ENCODE results near the gene FLRT2. TPM values are rescaled to one million over a fixed set of nuclear protein-coding genes. Genes with fewer than 3 reads are reported as not detected.

FLRT2 gene
- total and polyA plus RNA-seq, 2 donors (not counting 1 experiment from before 2014, with no cell fraction given), result not detected

DNA sequence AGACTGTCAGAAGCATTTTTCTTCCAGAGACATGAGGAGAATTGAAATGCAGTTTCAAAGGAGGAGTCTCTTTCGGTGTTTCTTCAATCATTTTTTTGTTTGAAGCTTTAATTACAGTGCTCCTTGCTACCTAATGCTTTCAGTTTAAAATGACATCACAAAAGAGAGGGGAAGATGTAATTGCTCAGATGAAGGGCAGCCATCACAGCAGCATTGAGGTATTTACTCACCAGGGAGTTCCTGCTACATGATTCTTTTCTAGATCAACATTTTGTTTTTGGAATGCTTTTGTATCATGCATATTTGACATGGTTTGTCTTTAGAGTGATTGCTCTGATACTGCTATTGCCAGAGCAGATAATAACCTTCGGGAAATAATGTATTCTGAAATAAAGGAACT lies 28.6 kb downstream of the FLRT2 start:
- Histone ChIP-seq H3K4me2 (replicated peaks; ENCODE audit: low read depth, low read length, poor library complexity, severe bottlenecking) (no peak overlapping the region), H3K27me3 (replicated peaks in 1 of 4; ENCODE audit: control extremely low read depth in 1 of 4, control insufficient read depth in 3 of 4, insufficient read depth in 4 of 4, low read length in 3 of 4) (no peaks in the 10 kb centered on the region), H3K4me1 (ENCODE audit: control insufficient read depth in 2 of 2, insufficient read depth in 2 of 2, low read length in 2 of 2) (no peaks in the 10 kb centered on the region), H3K79me2 (ENCODE audit: control insufficient read depth, insufficient read depth, low read length) (no peaks in the 10 kb centered on the region), H4K20me1 (ENCODE audit: control insufficient read depth, insufficient read depth, low read length, poor library complexity, severe bottlenecking) (no peaks in the 10 kb centered on the region), H3K9ac (ENCODE audit: low read length) (no peak overlapping the region), H3K9me3 (ENCODE audit: control extremely low read depth in 1 of 3, control insufficient read depth in 2 of 3, insufficient read depth in 1 of 3, low read length in 2 of 3) (no peaks in the 10 kb centered on the region), H3K27ac (ENCODE audit: low read length in 2 of 2) (no peak overlapping the region), H3K36me3 (replicated peaks in 1 of 2; ENCODE audit: control extremely low read depth in 1 of 2, control insufficient read depth in 1 of 2, extremely low read depth in 1 of 2, insufficient read depth in 2 of 2, low read length in 1 of 2) (no peaks in the 10 kb centered on the region), H2AFZ (ENCODE audit: insufficient read depth, low read depth, low read length, poor library complexity, severe bottlenecking) (no peak overlapping the region), H3K4me3 (ENCODE audit: control extremely low read depth in 1 of 5, extremely low read depth in 1 of 5, insufficient read depth in 1 of 5, low read depth in 2 of 5, low read length in 4 of 5) (no peak overlapping the region)
- intact Hi-C loops (cut with micrococcal nuclease), result no loop called here
- peaks cover 15% of the 10 kb centered on the region for H3K9me3 Mint-ChIP-seq (ENCODE audit: insufficient read depth)
- no peak overlapping the region for H3K27ac Mint-ChIP-seq
- H3K27me3 Mint-ChIP-seq, result no peaks in the 10 kb centered on the region
- ATAC-seq (ENCODE audit: low read depth), result no peak
- DNase-seq, result no peak
- ChIA-PET CTCF (no interaction called here), POLR2A (no interaction called here)
- no peak overlapping the region for H3K4me3 Mint-ChIP-seq
- H3K4me1 Mint-ChIP-seq, result no peaks in the 10 kb centered on the region
- TF ChIP-seq, protein P1, sequence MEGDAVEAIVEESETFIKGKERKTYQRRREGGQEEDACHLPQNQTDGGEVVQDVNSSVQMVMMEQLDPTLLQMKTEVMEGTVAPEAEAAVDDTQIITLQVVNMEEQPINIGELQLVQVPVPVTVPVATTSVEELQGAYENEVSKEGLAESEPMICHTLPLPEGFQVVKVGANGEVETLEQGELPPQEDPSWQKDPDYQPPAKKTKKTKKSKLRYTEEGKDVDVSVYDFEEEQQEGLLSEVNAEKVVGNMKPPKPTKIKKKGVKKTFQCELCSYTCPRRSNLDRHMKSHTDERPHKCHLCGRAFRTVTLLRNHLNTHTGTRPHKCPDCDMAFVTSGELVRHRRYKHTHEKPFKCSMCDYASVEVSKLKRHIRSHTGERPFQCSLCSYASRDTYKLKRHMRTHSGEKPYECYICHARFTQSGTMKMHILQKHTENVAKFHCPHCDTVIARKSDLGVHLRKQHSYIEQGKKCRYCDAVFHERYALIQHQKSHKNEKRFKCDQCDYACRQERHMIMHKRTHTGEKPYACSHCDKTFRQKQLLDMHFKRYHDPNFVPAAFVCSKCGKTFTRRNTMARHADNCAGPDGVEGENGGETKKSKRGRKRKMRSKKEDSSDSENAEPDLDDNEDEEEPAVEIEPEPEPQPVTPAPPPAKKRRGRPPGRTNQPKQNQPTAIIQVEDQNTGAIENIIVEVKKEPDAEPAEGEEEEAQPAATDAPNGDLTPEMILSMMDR (IDR thresholded peaks at IDR 0.05), result no peak
- TF ChIP-seq EZH2 (IDR thresholded peaks at IDR 0.05; ENCODE audit: borderline replicate concordance, insufficient read depth, low read depth, low read length, poor library complexity, severe bottlenecking), result no peak
- no CpG with 5 or more reads among the region's 2 CpGs for WGBS (ENCODE audit: insufficient coverage)

DNA sequence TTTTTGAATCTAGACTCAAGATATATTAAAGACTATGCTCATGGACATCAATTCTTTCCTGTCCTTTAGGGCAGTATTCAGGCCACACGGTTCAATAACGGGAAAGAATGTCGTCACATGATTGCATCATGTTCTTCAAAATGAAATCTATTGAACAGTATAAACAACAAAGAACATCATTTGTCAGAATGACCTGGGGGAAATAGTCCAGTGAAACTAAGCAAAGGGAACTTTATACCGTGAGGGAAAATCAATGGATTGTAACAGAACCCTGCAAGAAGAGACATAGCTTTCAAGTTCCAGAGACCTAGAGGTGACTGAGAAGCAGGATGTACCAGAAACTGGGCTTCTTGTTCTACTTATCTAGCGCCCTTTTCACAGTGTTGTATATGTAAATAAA lies 32.7 kb downstream of the FLRT2 start:
- H3K27me3 ChIP-seq (replicated peaks in 1 of 4; ENCODE audit: control extremely low read depth in 1 of 4, control insufficient read depth in 3 of 4, insufficient read depth in 4 of 4, low read length in 3 of 4), result no peaks in the 10 kb centered on the region
- intact Hi-C loops (cut with micrococcal nuclease), result no loop called here
- no peaks in the 10 kb centered on the region for H3K79me2 ChIP-seq (ENCODE audit: control insufficient read depth, insufficient read depth, low read length)
- H3K36me3 ChIP-seq (replicated peaks in 1 of 2; ENCODE audit: control extremely low read depth in 1 of 2, control insufficient read depth in 1 of 2, extremely low read depth in 1 of 2, insufficient read depth in 2 of 2, low read length in 1 of 2), result no peaks in the 10 kb centered on the region
- Mint-ChIP-seq H3K27me3 (no peaks in the 10 kb centered on the region), H3K4me3 (no peak overlapping the region), H3K9me3 (ENCODE audit: insufficient read depth) (peaks cover 10% of the 10 kb centered on the region), H3K4me1 (no peaks in the 10 kb centered on the region), H3K27ac (no peak overlapping the region)
- H3K9me3 ChIP-seq (ENCODE audit: control extremely low read depth in 1 of 3, control insufficient read depth in 2 of 3, insufficient read depth in 1 of 3, low read length in 2 of 3), result no peaks in the 10 kb centered on the region
- H2AFZ ChIP-seq (ENCODE audit: insufficient read depth, low read depth, low read length, poor library complexity, severe bottlenecking), result no peak overlapping the region
- no peak for TF ChIP-seq EZH2 (IDR thresholded peaks at IDR 0.05; ENCODE audit: borderline replicate concordance, insufficient read depth, low read depth, low read length, poor library complexity, severe bottlenecking)
- TF ChIP-seq, protein P1 (IDR thresholded peaks at IDR 0.05), result no peak
- 100% methylated on average over 1 of the region's 5 CpGs for WGBS (ENCODE audit: insufficient coverage)
- ChIA-PET POLR2A (no interaction called here), CTCF (no interaction called here)
- H4K20me1 ChIP-seq (ENCODE audit: control insufficient read depth, insufficient read depth, low read length, poor library complexity, severe bottlenecking), result no peaks in the 10 kb centered on the region
- H3K4me3 ChIP-seq (ENCODE audit: control extremely low read depth in 1 of 5, extremely low read depth in 1 of 5, insufficient read depth in 1 of 5, low read depth in 2 of 5, low read length in 4 of 5), result no peak overlapping the region
- H3K4me2 ChIP-seq (replicated peaks; ENCODE audit: low read depth, low read length, poor library complexity, severe bottlenecking), result no peak overlapping the region
- no peak overlapping the region for H3K9ac ChIP-seq (ENCODE audit: low read length)
- H3K4me1 ChIP-seq (ENCODE audit: control insufficient read depth in 2 of 2, insufficient read depth in 2 of 2, low read length in 2 of 2), result no peaks in the 10 kb centered on the region
- ATAC-seq (ENCODE audit: low read depth) (no peak), DNase-seq (no peak)
- H3K27ac ChIP-seq (ENCODE audit: low read length in 2 of 2), result no peak overlapping the region

Measured in B cell (primary cell).